ENCODE data around the gene RABEPK. TPM values are rescaled to one million over a fixed set of nuclear protein-coding genes. Genes with fewer than 3 reads are reported as not detected.

RABEPK gene
- total RNA-seq, 2 donors from 2014 or later: 19.3 to 19.7 TPM

- DNase-seq: no peak
- Histone ChIP-seq H3K27ac (ENCODE audit: low read depth, low read length) (no peak overlapping the region), H3K9me3 (ENCODE audit: control insufficient read depth, low read length) (no peaks in the 10 kb centered on the region), H3K36me3 (ENCODE audit: control insufficient read depth, insufficient read depth, low read length) (peaks cover 72% of the 10 kb centered on the region), H3K27me3 (ENCODE audit: control insufficient read depth, insufficient read depth, low read length, poor library complexity, severe bottlenecking) (no peaks in the 10 kb centered on the region), H3K4me1 (ENCODE audit: control insufficient read depth, insufficient read depth, low read length) (no peaks in the 10 kb centered on the region), H3K9ac (ENCODE audit: extremely low read depth, low read length, poor library complexity, severe bottlenecking) (no peak overlapping the region), H3K4me3 (ENCODE audit: low read length) (no peak overlapping the region)
- H3K4me3 Mint-ChIP-seq: no peak overlapping the region
- no peaks in the 10 kb centered on the region for H3K27me3 Mint-ChIP-seq (ENCODE audit: insufficient read depth)
- no peak overlapping the region for H3K27ac Mint-ChIP-seq
- 93 to 100% methylated on average over 3 to 4 of the region's 4 CpGs for WGBS, 2 experiments (ENCODE audit: insufficient coverage in 1 of 2, insufficient read length in 1 of 2)
- TF ChIP-seq CTCF (conservative IDR thresholded peaks at IDR 0.05): no peak
- H3K4me1 Mint-ChIP-seq: no peaks in the 10 kb centered on the region
- no peaks in the 10 kb centered on the region for H3K9me3 Mint-ChIP-seq
- peaks cover 60% of the 10 kb centered on the region for H3K36me3 Mint-ChIP-seq (ENCODE audit: low read depth)
Measured at GRCh38 chr9:125153712-125154367, 46.5 kb upstream of the RABEPK start.

GRCh38 chr9:125156551-125156950 lies 43.8 kb upstream of the RABEPK start:
- peaks cover 49% of the 10 kb centered on the region for H3K36me3 Mint-ChIP-seq (ENCODE audit: low read depth)
- no peak for TF ChIP-seq CTCF (conservative IDR thresholded peaks at IDR 0.05)
- WGBS, 2 experiments (ENCODE audit: insufficient coverage in 1 of 2, insufficient read length in 1 of 2): 93 to 100% methylated on average over 2 of the region's 2 CpGs

GRCh38 chr9:125160750-125161149 lies 39.6 kb upstream of the RABEPK start:
- Histone ChIP-seq H3K9ac (ENCODE audit: extremely low read depth, low read length, poor library complexity, severe bottlenecking) (no peak overlapping the region), H3K27me3 (ENCODE audit: control insufficient read depth, insufficient read depth, low read length, poor library complexity, severe bottlenecking) (no peaks in the 10 kb centered on the region), H3K27ac (ENCODE audit: low read depth, low read length) (no peak overlapping the region), H3K4me3 (ENCODE audit: low read length) (no peak overlapping the region), H3K9me3 (ENCODE audit: control insufficient read depth, low read length) (no peaks in the 10 kb centered on the region), H3K4me1 (ENCODE audit: control insufficient read depth, insufficient read depth, low read length) (no peaks in the 10 kb centered on the region), H3K36me3 (ENCODE audit: control insufficient read depth, insufficient read depth, low read length) (peaks cover 30% of the 10 kb centered on the region)
- no peak for TF ChIP-seq CTCF (conservative IDR thresholded peaks at IDR 0.05)
- no peak overlapping the region for H3K27ac Mint-ChIP-seq
- no peaks in the 10 kb centered on the region for H3K9me3 Mint-ChIP-seq
- H3K36me3 Mint-ChIP-seq (ENCODE audit: low read depth): peaks cover 31% of the 10 kb centered on the region
- no peak overlapping the region for H3K4me3 Mint-ChIP-seq
- H3K27me3 Mint-ChIP-seq (ENCODE audit: insufficient read depth): no peaks in the 10 kb centered on the region
- H3K4me1 Mint-ChIP-seq: no peaks in the 10 kb centered on the region
- DNase-seq: no peak

More at GRCh38 chr9:125156551-125156950, 43.8 kb upstream of the RABEPK start:
- Histone ChIP-seq H3K9me3 (ENCODE audit: control insufficient read depth, low read length) (no peaks in the 10 kb centered on the region), H3K4me3 (ENCODE audit: low read length) (no peak overlapping the region), H3K27ac (ENCODE audit: low read depth, low read length) (no peak overlapping the region), H3K4me1 (ENCODE audit: control insufficient read depth, insufficient read depth, low read length) (no peaks in the 10 kb centered on the region), H3K9ac (ENCODE audit: extremely low read depth, low read length, poor library complexity, severe bottlenecking) (no peak overlapping the region), H3K36me3 (ENCODE audit: control insufficient read depth, insufficient read depth, low read length) (peaks cover 60% of the 10 kb centered on the region), H3K27me3 (ENCODE audit: control insufficient read depth, insufficient read depth, low read length, poor library complexity, severe bottlenecking) (no peaks in the 10 kb centered on the region)
- Mint-ChIP-seq H3K4me1 (no peaks in the 10 kb centered on the region), H3K27me3 (ENCODE audit: insufficient read depth) (no peaks in the 10 kb centered on the region), H3K9me3 (no peaks in the 10 kb centered on the region), H3K4me3 (no peak overlapping the region), H3K27ac (no peak overlapping the region)
- DNase-seq: no peak

Measured in endodermal cell (in vitro differentiated cells).